GM18517 (cell line): ENCODE results near the gene PTGES3.
"Not testable (repeated sequence)": the region's sequence is repeated elsewhere in the genome, so short reads cannot be mapped to it uniquely, and the experiment has no call there.

Experiments used
- ATAC-seq: cut with Tn5 transposase; IDR thresholded peaks from one replicate; pipeline ENCODE4 v1.9.1; 2021; ENCODE audit warnings: mild to moderate bottlenecking, moderate library complexity; ENCODE audit not compliant: unreplicated experiment

PTGES3 gene

GRCh38 chr12:56688129-56688845 is at the start of gene PTGES3:
Gene PTGES3, minus strand, starts transcription at chr12:56688284. Its CDS starts 285 bp downstream, at chr12:56687999.
- peak; percentile 56 for ATAC-seq

GRCh38 chr12:56728139-56728861 is 40.2 kb upstream of the PTGES3 start:
- no peak for ATAC-seq

GRCh38 chr12:56726196-56726675 is 38.2 kb upstream of the PTGES3 start:
- ATAC-seq, result not testable (repeated sequence)

DNA sequence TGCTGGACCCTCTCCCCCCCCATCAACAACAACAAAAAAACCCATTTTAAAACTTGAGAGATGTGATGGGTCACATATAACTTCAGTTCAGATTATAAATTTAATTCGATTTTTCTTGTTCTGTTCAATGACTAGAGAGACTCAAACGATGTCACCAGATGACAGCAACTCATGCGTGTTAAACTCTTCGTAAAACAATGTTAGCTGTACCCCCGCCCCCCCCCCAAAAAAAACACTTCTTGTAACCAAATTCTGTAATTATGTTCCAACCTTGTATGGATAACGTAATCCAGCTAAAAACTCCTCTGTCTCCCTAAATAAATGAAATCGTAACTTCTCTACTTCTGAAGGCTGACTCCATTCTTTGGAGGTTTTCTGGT is 37.6 kb upstream of the PTGES3 start:
- ATAC-seq, result no peak

DNA sequence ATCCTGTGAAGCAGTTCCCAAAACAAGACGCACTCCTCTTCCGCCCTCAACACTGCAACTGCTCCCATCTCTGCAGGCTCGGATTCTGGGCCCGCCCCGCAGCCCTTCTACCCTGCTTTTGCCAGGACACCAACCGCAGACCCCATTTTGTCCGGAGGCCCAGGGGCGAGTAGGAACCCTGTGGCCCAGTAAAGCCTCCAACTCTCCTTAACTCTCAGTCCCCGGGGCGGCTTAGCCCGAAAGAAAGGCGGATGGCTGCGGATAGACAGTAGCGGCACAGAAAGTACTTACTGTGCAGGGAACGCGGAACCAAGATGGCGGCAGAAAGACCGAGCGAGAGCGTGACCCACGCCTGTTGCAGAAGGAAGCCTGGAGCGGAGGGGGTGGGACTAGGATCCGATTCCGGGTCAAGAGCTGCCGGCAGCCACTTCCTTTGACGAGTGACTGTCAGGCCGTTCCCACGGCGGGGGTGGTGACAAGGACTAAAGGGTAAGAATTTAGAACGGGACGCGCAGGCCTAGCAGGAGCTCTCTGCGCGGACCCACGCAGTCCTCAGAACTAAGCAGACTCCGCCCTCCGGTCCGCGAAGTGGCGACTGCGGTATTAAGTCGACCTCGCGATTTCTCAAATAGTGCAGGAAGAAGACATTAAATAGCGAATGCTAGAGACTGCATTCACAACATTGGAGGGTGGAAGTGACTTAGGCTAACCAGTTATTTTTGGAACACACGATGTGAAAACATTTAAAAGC is 37.1 kb upstream of the PTGES3 start, which contains the start of gene NACA:
Gene NACA, minus strand, starts transcription at position 328 of the 751 bp plus-strand sequence. CDS start 778 bp downstream, outside the sequence.
- ATAC-seq, result peak; percentile 86

DNA sequence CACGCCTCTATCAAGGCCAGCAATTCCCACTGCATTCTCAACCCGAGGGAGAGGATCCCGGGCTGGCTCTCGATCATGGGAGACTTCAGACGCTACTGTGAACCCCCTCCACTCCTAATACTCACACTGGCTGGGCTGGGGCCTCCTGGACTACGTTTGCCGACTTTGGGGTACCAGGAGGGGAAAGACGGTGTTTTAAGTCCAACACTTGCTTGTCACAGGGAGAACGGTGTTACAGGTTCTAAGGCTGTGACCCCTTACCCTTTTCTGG is 36.6 kb upstream of the PTGES3 start:
- ATAC-seq, result no peak

GRCh38 chr12:56723889-56724700 is 36.0 kb upstream of the PTGES3 start:
- ATAC-seq, result no peak

- ATAC-seq, result no peak
Measured at GRCh38 chr12:56723352-56723751, 35.3 kb upstream of the PTGES3 start.

GRCh38 chr12:56722832-56723231 is 34.7 kb upstream of the PTGES3 start:
- no peak for ATAC-seq

DNA sequence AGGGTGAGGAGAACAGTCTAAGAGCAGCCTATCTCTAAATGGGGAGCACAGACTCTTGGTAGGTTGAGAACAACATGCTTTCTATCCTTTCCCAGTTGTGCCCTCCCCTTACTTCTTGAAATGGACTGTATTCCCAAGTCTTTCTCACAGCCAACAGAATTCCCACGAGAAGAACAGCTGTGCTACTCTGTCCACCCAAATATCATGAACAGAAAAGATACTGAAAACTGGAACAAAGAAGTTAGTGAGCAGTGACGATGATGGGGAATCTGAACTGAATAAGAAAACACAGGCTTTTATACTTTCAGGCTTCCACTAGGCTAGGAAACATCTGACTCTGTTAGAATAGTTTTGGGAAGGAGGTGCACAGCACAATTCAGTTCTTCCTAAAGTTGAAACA is 33.6 kb upstream of the PTGES3 start:
- ATAC-seq, result no peak

DNA sequence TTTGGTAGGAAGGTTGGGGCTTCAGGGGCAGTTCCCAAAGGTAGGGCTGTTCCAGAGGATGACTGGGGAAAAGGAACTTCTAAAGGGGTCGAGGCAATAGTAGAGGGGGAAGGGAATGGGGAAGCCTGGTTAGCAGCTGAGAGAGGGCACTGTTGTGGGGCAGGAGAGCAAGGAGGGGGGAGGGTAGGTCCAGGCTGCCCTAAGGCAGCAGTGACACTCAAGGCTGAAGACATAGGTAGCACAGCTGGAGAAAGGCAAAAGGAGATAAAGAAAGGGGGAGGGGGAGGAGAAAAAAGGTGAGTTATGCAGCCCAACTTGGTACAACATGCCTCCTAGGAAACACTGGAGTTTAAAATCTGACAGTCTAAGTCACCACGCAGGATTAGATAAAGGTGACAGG is 33.1 kb upstream of the PTGES3 start:
- no peak for ATAC-seq

- ATAC-seq, result no peak
Measured at GRCh38 chr12:56720731-56721151, 32.7 kb upstream of the PTGES3 start.

DNA sequence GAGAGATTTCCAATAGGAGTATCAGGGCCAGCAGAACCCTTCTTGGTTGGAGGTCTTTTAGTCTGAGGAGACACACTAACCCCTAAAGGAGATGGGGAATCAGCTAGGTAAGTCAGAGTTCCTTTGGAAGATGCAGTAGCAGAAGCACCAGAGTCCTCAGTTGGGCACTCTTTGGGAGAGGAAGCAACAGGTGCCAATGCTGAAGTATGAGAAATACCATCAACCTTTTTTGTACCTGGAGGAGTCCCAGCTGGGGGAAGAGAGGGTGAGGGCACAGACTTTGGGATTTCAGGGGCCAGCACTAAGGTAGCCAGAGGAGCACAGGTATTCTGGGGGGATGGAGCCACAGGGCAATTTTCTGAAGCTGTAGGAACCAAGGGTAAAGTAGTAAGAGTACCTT is 31.0 kb upstream of the PTGES3 start:
- no peak for ATAC-seq

DNA sequence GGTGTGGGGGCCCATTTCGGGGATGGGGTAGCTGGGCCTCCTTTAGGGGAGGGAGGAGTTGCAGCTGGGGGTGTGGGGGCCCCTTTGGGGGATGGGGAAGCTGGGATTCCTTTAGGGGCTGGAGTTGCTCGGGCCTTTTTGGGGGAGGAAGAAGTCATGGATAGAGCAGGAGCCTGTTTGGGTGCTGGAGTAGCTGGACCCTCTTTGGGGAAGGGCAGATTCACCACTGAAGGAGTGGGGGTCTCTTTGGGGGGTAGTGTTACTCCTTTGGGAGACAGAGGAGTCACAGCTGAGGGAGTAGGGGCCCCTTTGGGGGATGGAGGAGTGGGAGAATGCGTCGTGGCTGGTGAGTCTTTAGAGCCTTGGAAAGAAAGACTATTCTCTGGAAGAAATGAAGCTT is 30.6 kb upstream of the PTGES3 start:
- ATAC-seq, result no peak

GRCh38 chr12:56718149-56718548 is 30.1 kb upstream of the PTGES3 start:
- ATAC-seq, result no peak

GRCh38 chr12:56716933-56717880 is 29.1 kb upstream of the PTGES3 start:
- ATAC-seq, result no peak

DNA sequence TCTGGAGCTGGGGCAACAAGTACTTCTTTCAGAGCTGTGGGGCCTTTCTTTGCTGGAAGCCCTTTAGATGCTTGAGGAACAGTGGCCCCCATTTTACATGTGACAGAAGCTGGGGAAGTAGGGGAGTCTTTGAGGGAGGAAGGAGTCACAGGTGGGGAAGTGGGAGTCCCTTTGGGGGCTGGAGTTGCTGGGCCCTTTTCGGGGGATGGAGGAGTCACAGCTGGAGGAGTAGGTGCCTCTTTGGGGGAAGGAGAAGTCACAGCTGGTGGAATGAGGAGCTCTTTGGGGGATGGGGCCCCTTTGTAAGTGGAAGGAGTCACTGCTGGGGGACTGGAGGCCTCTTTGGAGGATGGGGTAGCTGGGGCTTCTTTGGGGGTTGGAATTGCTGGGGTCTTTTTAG is 28.4 kb upstream of the PTGES3 start:
- no peak for ATAC-seq

DNA sequence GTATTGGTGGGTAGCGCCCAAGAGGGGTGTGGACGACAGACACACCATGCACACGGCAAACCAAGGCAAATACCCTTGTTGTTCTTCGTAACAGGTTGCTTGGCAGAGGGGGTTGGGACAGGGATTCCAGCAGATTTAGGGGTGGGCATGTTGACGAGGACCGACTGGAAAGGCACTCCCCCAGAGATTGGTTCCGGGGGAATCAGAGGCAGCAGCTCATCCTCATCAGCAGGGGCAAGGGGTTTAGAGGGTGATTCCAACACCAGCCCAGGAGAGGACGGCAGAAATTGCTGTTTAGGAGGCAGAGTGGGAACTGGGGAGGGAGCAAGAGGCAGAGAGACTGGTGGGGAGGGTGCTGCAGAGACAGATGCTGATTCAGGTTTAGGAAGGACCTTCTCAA is 27.7 kb upstream of the PTGES3 start:
- no peak for ATAC-seq

- no peak for ATAC-seq
Measured at GRCh38 chr12:56714431-56714929, 26.4 kb upstream of the PTGES3 start.

GRCh38 chr12:56713345-56713744 is 25.3 kb upstream of the PTGES3 start:
- no peak for ATAC-seq
